ENCODE measurements around the gene FYN.

DNA sequence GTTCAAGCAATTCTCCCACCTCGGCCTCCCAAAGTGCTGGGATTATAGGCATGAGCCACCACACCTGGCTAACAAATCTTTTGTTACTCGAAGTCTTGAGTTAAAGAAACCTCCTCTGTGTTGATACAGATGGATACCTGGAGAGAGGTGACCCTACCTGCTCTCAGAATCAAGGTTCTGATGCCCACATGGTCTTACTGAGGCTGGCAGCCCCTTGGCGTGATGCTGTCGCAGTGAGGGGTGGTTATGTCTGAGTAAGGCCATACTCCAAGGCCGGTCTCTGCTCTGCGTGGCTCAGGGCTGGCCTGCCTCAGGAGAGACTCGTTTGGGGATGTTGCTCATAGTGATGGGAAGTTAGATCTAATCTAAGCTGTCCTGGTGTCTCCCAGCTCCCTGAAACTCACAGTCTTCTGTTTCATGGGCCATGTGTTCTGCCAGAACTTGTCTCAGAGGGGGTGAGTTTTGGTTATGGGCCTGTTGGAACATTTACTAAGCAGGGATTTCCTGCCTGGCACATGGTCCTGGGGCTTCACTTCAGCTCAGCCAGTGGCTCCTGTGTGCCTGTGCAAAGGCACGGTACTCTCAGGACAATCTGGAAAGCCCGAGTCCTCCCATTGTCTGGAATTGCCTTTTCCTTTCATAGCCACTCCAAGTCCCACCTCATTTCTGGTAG is 250.1 kb downstream of the FYN start:
- TF ChIP-seq POLR2AphosphoS5 (IDR thresholded peaks at IDR 0.05; ENCODE audit: low read depth, low read length) (no peak), POLR2A (IDR thresholded peaks at IDR 0.05; ENCODE audit: low read depth, low read length) (no peak), TAF1 (IDR thresholded peaks at IDR 0.05; ENCODE audit: borderline replicate concordance, low read depth, low read length) (no peak)
